CD14-positive monocyte (primary cell): Measurements from ENCODE around the gene CSNK1E. TPM values are rescaled to one million over a fixed set of nuclear protein-coding genes. Genes with fewer than 3 reads are reported as not detected.
A peak's percentile ranks its signal among the peaks of the same experiment; 100 is the strongest.

ENCODE experiments used
- DNase-seq, 3 donors: peaks; one replicate each; pipeline ENCODE4 v3.0.0-alpha.2; 2011 to 2022
- H2AFZ ChIP-seq: 2 replicates; pipeline ENCODE4 v1.6.0; 2012; ENCODE audit warnings: mild to moderate bottlenecking, low read depth, low read length, inconsistent platforms; ENCODE audit not compliant: insufficient read depth, poor library complexity, severe bottlenecking
- H3K27ac ChIP-seq, 2 donors: 1 replicate in 1 of 2; 2 replicates in 1 of 2; pipeline ENCODE4 v1.5.1; 2012 to 2013; ENCODE audit warnings: low read length in 2 of 2, control low read depth in 1 of 2, inconsistent platforms in 1 of 2, low read depth in 1 of 2, mild to moderate bottlenecking in 1 of 2
- H3K27me3 ChIP-seq, 2 donors: one replicate each; pipeline versions ENCODE4 v1.6.0 to v1.6.1; 2011 to 2013; ENCODE audit warnings: low read length in 2 of 2; ENCODE audit not compliant: control insufficient read depth in 2 of 2, insufficient read depth in 2 of 2
- H3K36me3 ChIP-seq, 2 donors: replicated peaks in 1 of 2; 1 replicate in 1 of 2; 2 replicates in 1 of 2; pipeline versions ENCODE4 v1.5.1 to v1.6.1; 2012 to 2013; ENCODE audit warnings: low read length in 2 of 2, control low read depth in 1 of 2, inconsistent platforms in 1 of 2, mild to moderate bottlenecking in 1 of 2; ENCODE audit not compliant: insufficient read depth in 2 of 2, control insufficient read depth in 1 of 2
- H3K4me1 ChIP-seq, 2 donors: 1 replicate in 1 of 2; 2 replicates in 1 of 2; pipeline versions ENCODE4 v1.5.1 to v1.6.1; 2012 to 2013; ENCODE audit warnings: low read length in 2 of 2, control low read depth in 1 of 2, inconsistent platforms in 1 of 2, mild to moderate bottlenecking in 1 of 2, moderate library complexity in 1 of 2; ENCODE audit not compliant: insufficient read depth in 2 of 2, control insufficient read depth in 1 of 2
- H3K4me2 ChIP-seq: replicated peaks from 2 replicates; pipeline ENCODE3; 2012; ENCODE audit warnings: low read length, moderate library complexity, mild to moderate bottlenecking; ENCODE audit not compliant: poor library complexity, severe bottlenecking; ENCODE audit errors: extremely low read depth
- H3K4me3 ChIP-seq, 3 experiments: fragments of 200-600 bp in 1 of 3; sonication (generic) in 1 of 3; replicated peaks in 1 of 3; 1 replicate in 2 of 3; 2 replicates in 1 of 3; pipeline ENCODE4 v1.5.1; 2011 to 2013; ENCODE audit warnings: low read length in 3 of 3, mild to moderate bottlenecking in 3 of 3, control low read depth in 2 of 3, low read depth in 2 of 3, inconsistent platforms in 1 of 3, moderate library complexity in 1 of 3
- H3K79me2 ChIP-seq: 2 replicates; pipeline ENCODE4 v1.6.0; 2012; ENCODE audit warnings: mild to moderate bottlenecking, control low read depth, inconsistent platforms, low read length, moderate library complexity; ENCODE audit not compliant: insufficient read depth
- H3K9ac ChIP-seq: 2 replicates; pipeline ENCODE4 v1.6.0; 2017; ENCODE audit warnings: low read length, mild to moderate bottlenecking; ENCODE audit not compliant: insufficient read depth, poor library complexity, severe bottlenecking
- H3K9me3 ChIP-seq, 2 donors: replicated peaks in 1 of 2; 1 replicate in 1 of 2; 2 replicates in 1 of 2; pipeline versions ENCODE4 v1.5.1 to v1.6.1; 2012 to 2013; ENCODE audit warnings: low read length in 2 of 2, control low read depth in 1 of 2; ENCODE audit not compliant: control insufficient read depth in 1 of 2, insufficient read depth in 1 of 2
- H4K20me1 ChIP-seq: 2 replicates; pipeline ENCODE4 v1.6.0; 2012; ENCODE audit warnings: mild to moderate bottlenecking, low read length, control low read depth, moderate library complexity; ENCODE audit not compliant: insufficient read depth
- H3K27ac Mint-ChIP-seq, 7 donors: one replicate each; pipeline ENCODE4 v1.8.0; 2020; ENCODE audit warnings: mild to moderate bottlenecking in 7 of 7, mixed read lengths in 7 of 7, moderate library complexity in 6 of 7, inconsistent platforms in 2 of 7
- H3K27me3 Mint-ChIP-seq, 3 donors: one replicate each; pipeline ENCODE4 v1.8.0; 2021 to 2022; ENCODE audit warnings: low read depth in 3 of 3, mild to moderate bottlenecking in 3 of 3, mixed read lengths in 3 of 3, moderate library complexity in 3 of 3, inconsistent platforms in 1 of 3
- H3K36me3 Mint-ChIP-seq, 2 donors: one replicate each; pipeline ENCODE4 v1.8.0; 2020; ENCODE audit warnings: mixed read lengths in 2 of 2, inconsistent platforms in 1 of 2, mild to moderate bottlenecking in 1 of 2
- H3K4me1 Mint-ChIP-seq: one replicate; pipeline ENCODE4 v1.8.0; 2020; ENCODE audit warnings: mild to moderate bottlenecking, mixed read lengths
- H3K4me3 Mint-ChIP-seq, 2 donors: one replicate each; pipeline ENCODE4 v1.8.0; 2020; ENCODE audit warnings: mild to moderate bottlenecking in 2 of 2, mixed read lengths in 2 of 2, moderate library complexity in 1 of 2
- H3K9me3 Mint-ChIP-seq, 7 donors: one replicate each; pipeline ENCODE4 v1.8.0; 2020 to 2022; ENCODE audit warnings: mixed read lengths in 7 of 7, mild to moderate bottlenecking in 6 of 7, moderate library complexity in 6 of 7, inconsistent platforms in 2 of 7
- WGBS: methylation state at CpG from one replicate; pipeline ENCODE4 v1.1.5; 2013; ENCODE audit warnings: missing lambda C conversion rate; ENCODE audit not compliant: insufficient coverage; 5-methylcytosine and 5-hydroxymethylcytosine counted together
- intact Hi-C, 2 donors: fragments of 100-400 bp; cut with micrococcal nuclease; formaldehyde crosslinking; loops; one replicate each; pipeline versions ENCODE4 v1.15.0 to v1.15.1; 2023
- polyA plus RNA-seq, 3 donors: library from polyadenylated mRNA; depleted of rRNA in 1 of 3; unstranded in 2 of 3; stranded (reverse) in 1 of 3; fragments of 300-500 nt in 2 of 3; fragments of >200 nt in 1 of 3; fragmentation: Illumina TruSeq in 2 of 3; gene quantifications; 1 replicate in 2 of 3; 2 replicates in 1 of 3; pipeline ENCODE4 v1.2.3, GENCODE V29; 2012 to 2021
- TF ChIP-seq, protein P1 (sequence below): fragments of 200-600 bp; IDR thresholded peaks from one replicate; pipeline ENCODE4 v1.8.0; 2022; ENCODE audit warnings: antibody characterized with exemption, mild to moderate bottlenecking

CSNK1E gene
- polyA plus RNA-seq, 3 donors = 1.9 to 44.7 (median 3.1) TPM

- Histone ChIP-seq H3K4me3 (peak overlapping the region; percentile 57 to 79 (median 73)), H3K9ac (peak overlapping the region; percentile 71), H4K20me1 (peaks cover 26% of the 10 kb centered on the region), H3K4me2 (peak overlapping the region; percentile 82), H3K36me3 (no peaks in the 10 kb centered on the region), H3K79me2 (peaks cover 3% of the 10 kb centered on the region), H2AFZ (peak overlapping the region; percentile 99), H3K27me3 (no peaks in the 10 kb centered on the region), H3K9me3 (no peaks in the 10 kb centered on the region), H3K4me1 (peaks cover 34 to 44% of the 10 kb centered on the region in 2 donors), H3K27ac (peak overlapping the region; percentile 66 to 69)
- H3K27me3 Mint-ChIP-seq = peaks cover 13 to 21% (median 18%) of the 10 kb centered on the region in 3 donors
- H3K4me1 Mint-ChIP-seq = peaks cover 50% of the 10 kb centered on the region
- H3K27ac Mint-ChIP-seq = peak overlapping the region; percentile 73 to 89 (median 85)
- H3K9me3 Mint-ChIP-seq = peaks cover 0 to 2% (median 0%) of the 10 kb centered on the region in 7 donors
- TF ChIP-seq, protein P1, sequence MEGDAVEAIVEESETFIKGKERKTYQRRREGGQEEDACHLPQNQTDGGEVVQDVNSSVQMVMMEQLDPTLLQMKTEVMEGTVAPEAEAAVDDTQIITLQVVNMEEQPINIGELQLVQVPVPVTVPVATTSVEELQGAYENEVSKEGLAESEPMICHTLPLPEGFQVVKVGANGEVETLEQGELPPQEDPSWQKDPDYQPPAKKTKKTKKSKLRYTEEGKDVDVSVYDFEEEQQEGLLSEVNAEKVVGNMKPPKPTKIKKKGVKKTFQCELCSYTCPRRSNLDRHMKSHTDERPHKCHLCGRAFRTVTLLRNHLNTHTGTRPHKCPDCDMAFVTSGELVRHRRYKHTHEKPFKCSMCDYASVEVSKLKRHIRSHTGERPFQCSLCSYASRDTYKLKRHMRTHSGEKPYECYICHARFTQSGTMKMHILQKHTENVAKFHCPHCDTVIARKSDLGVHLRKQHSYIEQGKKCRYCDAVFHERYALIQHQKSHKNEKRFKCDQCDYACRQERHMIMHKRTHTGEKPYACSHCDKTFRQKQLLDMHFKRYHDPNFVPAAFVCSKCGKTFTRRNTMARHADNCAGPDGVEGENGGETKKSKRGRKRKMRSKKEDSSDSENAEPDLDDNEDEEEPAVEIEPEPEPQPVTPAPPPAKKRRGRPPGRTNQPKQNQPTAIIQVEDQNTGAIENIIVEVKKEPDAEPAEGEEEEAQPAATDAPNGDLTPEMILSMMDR = no peak
- intact Hi-C loops = loop anchor here in 1 of 2 donors (5.0 kb wide), 1 partner anchor 34 kb away; no protein-coding TSS in a partner anchor
- DNase-seq = peak; percentile 75 to 91 (median 84)
- peak overlapping the region; percentile 79 to 87 for H3K4me3 Mint-ChIP-seq
- peaks cover 2% of the 10 kb centered on the region in 2 donors for H3K36me3 Mint-ChIP-seq
- WGBS = 24% methylated on average over 11 of the region's 18 CpGs
Measured at GRCh38 chr22:38317995-38318715, 922 bp upstream of the CSNK1E start.

DNA sequence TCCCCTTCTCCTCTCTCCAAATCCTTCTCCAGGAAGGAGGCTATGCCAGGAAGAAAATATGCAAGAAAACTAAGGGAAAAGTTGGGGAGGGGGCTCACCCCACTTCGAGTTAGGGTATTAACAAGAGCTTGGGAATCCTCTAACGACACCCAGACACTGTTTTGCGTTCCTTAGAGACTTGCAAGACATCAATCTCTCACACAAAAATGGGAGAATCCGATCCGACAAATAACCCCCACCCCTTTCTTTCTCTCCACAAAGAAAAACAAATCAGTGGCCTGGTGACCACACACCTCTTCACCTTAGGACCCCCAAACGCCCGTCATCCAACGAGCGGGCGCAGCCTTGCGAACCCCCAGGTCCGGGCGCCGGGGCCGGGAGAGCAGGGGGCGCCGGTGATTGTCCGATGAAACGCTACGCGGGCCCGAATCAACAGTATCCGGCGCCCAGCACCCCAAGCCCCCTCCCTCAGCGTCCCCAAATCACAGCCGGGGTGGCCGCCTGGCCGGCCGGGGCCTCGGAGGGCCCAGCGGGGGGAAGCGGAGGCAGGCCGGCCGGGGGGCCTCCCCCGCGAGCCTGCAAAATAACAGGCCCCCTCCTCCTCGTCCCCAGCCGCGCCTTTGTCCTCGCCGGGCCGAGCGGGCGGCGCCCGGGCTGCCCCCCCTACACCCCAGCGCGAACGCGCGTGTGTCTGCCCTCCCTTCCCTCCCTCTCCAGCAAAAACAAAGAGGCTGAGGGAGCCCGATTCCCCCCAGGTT, 690 bp downstream of the CSNK1E start:
- Mint-ChIP-seq H3K9me3 (peaks cover 0 to 2% (median 0%) of the 10 kb centered on the region in 7 donors), H3K36me3 (peaks cover 14 to 16% of the 10 kb centered on the region in 2 donors)
- H3K4me1 ChIP-seq = peaks cover 34 to 46% of the 10 kb centered on the region in 2 donors

More for the DNA sequence above, 690 bp downstream of the CSNK1E start:
- peak in 2 of 3 donors; percentile 25 to 41 for DNase-seq
- H3K27me3 Mint-ChIP-seq = peaks cover 13 to 20% (median 18%) of the 10 kb centered on the region in 3 donors
- H3K27ac Mint-ChIP-seq = peak overlapping the region in 6 of 7 donors; percentile 62 to 88 (median 78)
- TF ChIP-seq, protein P1 = no peak
- peak overlapping the region; percentile 41 to 72 (median 57) for H3K4me3 ChIP-seq
- peak overlapping the region; percentile 16 to 37 for H3K27ac ChIP-seq
- intact Hi-C loops = loop anchor here in 1 of 2 donors (5.0 kb wide), 1 partner anchor 36 kb away; no protein-coding TSS in a partner anchor
- peaks cover 57% of the 10 kb centered on the region for H3K4me1 Mint-ChIP-seq
- H3K27me3 ChIP-seq = no peaks in the 10 kb centered on the region
- H2AFZ ChIP-seq = peak overlapping the region; percentile 81
- peak overlapping the region; percentile 80 for H3K9ac ChIP-seq
- peak overlapping the region; percentile 87 to 89 for H3K4me3 Mint-ChIP-seq
- WGBS = 0% methylated on average over 44 of the region's 52 CpGs
- peak overlapping the region; percentile 77 for H3K4me2 ChIP-seq
- no peaks in the 10 kb centered on the region for H3K9me3 ChIP-seq
- peaks cover 26% of the 10 kb centered on the region for H4K20me1 ChIP-seq
- H3K79me2 ChIP-seq = peaks cover 4% of the 10 kb centered on the region
- H3K36me3 ChIP-seq = peaks cover 0 to 5% of the 10 kb centered on the region in 2 donors
